ENCODE data around the gene PUS7. TPM values are rescaled to one million over a fixed set of nuclear protein-coding genes. Genes with fewer than 3 reads are reported as not detected.
A peak's percentile ranks its signal among the peaks of the same experiment; 100 is the strongest.

The PUS7 gene
- polyA plus RNA-seq, 1 donor (not counting 4 experiments of a cell fraction or from before 2014, with no cell fraction given) = 25.2 TPM

GRCh38 chr7:105489409-105489808 is 32.7 kb downstream of the PUS7 start:
- FAIRE-seq = no peak
- H3K27ac ChIP-seq (ENCODE audit: control insufficient read depth, insufficient read depth, low read length) = no peak overlapping the region
- dilution Hi-C loops (cut with MboI; ENCODE audit: extremely low pct_ligation_motif_present, low sequenced_read_pairs) = no loop called here

GRCh38 chr7:105487579-105488571 is 34.2 kb downstream of the PUS7 start:
- H2AFZ ChIP-seq (ENCODE audit: control insufficient read depth, low read length) = no peak overlapping the region
- no peak overlapping the region for H3K9ac ChIP-seq (ENCODE audit: control insufficient read depth, extremely low read depth, insufficient read depth, low read length)
- peaks cover 9 to 15% of the 10 kb centered on the region in 2 experiments for H3K36me3 ChIP-seq (ENCODE audit: control insufficient read depth in 2 of 2, extremely low read depth in 1 of 2, insufficient read depth in 2 of 2, low read length in 2 of 2)
- dilution Hi-C loops (cut with MboI; ENCODE audit: extremely low pct_ligation_motif_present, low sequenced_read_pairs) = no loop called here
- no peaks in the 10 kb centered on the region for H3K79me2 ChIP-seq (ENCODE audit: control insufficient read depth, insufficient read depth, low read length)
- H3K9me3 ChIP-seq (ENCODE audit: control insufficient read depth, low read depth, low read length) = no peaks in the 10 kb centered on the region
- no peak for DNase-seq (ENCODE audit: low read depth, low spot score)
- no peak overlapping the region for H3K4me3 ChIP-seq (ENCODE audit: control insufficient read depth in 2 of 3, extremely low read depth in 1 of 3, insufficient read depth in 2 of 3, low read depth in 1 of 3, low read length in 3 of 3)
- peaks cover 6% of the 10 kb centered on the region for H3K4me1 ChIP-seq (ENCODE audit: control insufficient read depth, extremely low read depth, insufficient read depth, low read length)
- FAIRE-seq = no peak
- H3K9me1 ChIP-seq (ENCODE audit: control insufficient read depth, extremely low read depth, insufficient read depth, low read length) = no peaks in the 10 kb centered on the region
- H3K27me3 ChIP-seq (ENCODE audit: control insufficient read depth, extremely low read depth, insufficient read depth, low read length) = no peaks in the 10 kb centered on the region
- H4K20me1 ChIP-seq (ENCODE audit: control insufficient read depth, extremely low read depth, insufficient read depth, low read length) = no peaks in the 10 kb centered on the region
- no peak overlapping the region for H3K4me2 ChIP-seq (ENCODE audit: control insufficient read depth, extremely low read depth, insufficient read depth, low read depth, low read length)
- no peak for TF ChIP-seq EZH2 (IDR thresholded peaks at IDR 0.05; ENCODE audit: low read length)
- peak in 1 of 3 experiments; percentile 30 for TF ChIP-seq CTCF (optimal IDR thresholded peaks at IDR 0.05 in 1 of 3, IDR thresholded peaks at IDR 0.05 in 1 of 3, conservative IDR thresholded peaks at IDR 0.05 in 1 of 3; ENCODE audit: extremely low read depth in 1 of 3, insufficient read depth in 2 of 3, low read length in 3 of 3)
- no peak overlapping the region for H3K27ac ChIP-seq (ENCODE audit: control insufficient read depth, insufficient read depth, low read length)

More at GRCh38 chr7:105489409-105489808, 32.7 kb downstream of the PUS7 start:
- Histone ChIP-seq H2AFZ (ENCODE audit: control insufficient read depth, low read length) (no peak overlapping the region), H4K20me1 (ENCODE audit: control insufficient read depth, extremely low read depth, insufficient read depth, low read length) (no peaks in the 10 kb centered on the region), H3K4me1 (ENCODE audit: control insufficient read depth, extremely low read depth, insufficient read depth, low read length) (peaks cover 6% of the 10 kb centered on the region), H3K36me3 (ENCODE audit: control insufficient read depth in 2 of 2, extremely low read depth in 1 of 2, insufficient read depth in 2 of 2, low read length in 2 of 2) (peaks cover 9 to 12% of the 10 kb centered on the region in 2 experiments), H3K9ac (ENCODE audit: control insufficient read depth, extremely low read depth, insufficient read depth, low read length) (no peak overlapping the region), H3K79me2 (ENCODE audit: control insufficient read depth, insufficient read depth, low read length) (no peaks in the 10 kb centered on the region), H3K9me1 (ENCODE audit: control insufficient read depth, extremely low read depth, insufficient read depth, low read length) (no peaks in the 10 kb centered on the region), H3K4me3 (ENCODE audit: control insufficient read depth in 2 of 3, extremely low read depth in 1 of 3, insufficient read depth in 2 of 3, low read depth in 1 of 3, low read length in 3 of 3) (no peak overlapping the region), H3K4me2 (ENCODE audit: control insufficient read depth, extremely low read depth, insufficient read depth, low read depth, low read length) (no peak overlapping the region), H3K27me3 (ENCODE audit: control insufficient read depth, extremely low read depth, insufficient read depth, low read length) (no peaks in the 10 kb centered on the region), H3K9me3 (ENCODE audit: control insufficient read depth, low read depth, low read length) (no peaks in the 10 kb centered on the region)
- TF ChIP-seq EZH2 (IDR thresholded peaks at IDR 0.05; ENCODE audit: low read length) (no peak), CTCF (optimal IDR thresholded peaks at IDR 0.05 in 1 of 3, IDR thresholded peaks at IDR 0.05 in 1 of 3, conservative IDR thresholded peaks at IDR 0.05 in 1 of 3; ENCODE audit: extremely low read depth in 1 of 3, insufficient read depth in 2 of 3, low read length in 3 of 3) (no peak)
- DNase-seq (ENCODE audit: low read depth, low spot score) = no peak

All from keratinocyte (primary cell).